GM04503 (cell line): ENCODE data around the gene ABCG2.
"Not testable (repeated sequence)": the region's sequence is repeated elsewhere in the genome, so short reads cannot be mapped to it uniquely, and the experiment has no call there.

Experiments used
- DNase-seq: peaks from one replicate; pipeline ENCODE4 v3.0.0-alpha.2; 2012; ENCODE audit warnings: low read depth

The ABCG2 gene

GRCh38 chr4:88166608-88167007, 8.2 kb upstream of the ABCG2 start:
- no peak for DNase-seq

- no peak for DNase-seq
Observed at GRCh38 chr4:88163336-88163735, 4.9 kb upstream of the ABCG2 start.

GRCh38 chr4:88162626-88163025, 4.2 kb upstream of the ABCG2 start:
- no peak for DNase-seq

- no peak for DNase-seq
Observed at GRCh38 chr4:88159229-88159725, 838 bp upstream of the ABCG2 start.

GRCh38 chr4:88158038-88158488, 376 bp downstream of the ABCG2 start:
- DNase-seq, result no peak

- not testable (repeated sequence) for DNase-seq
Observed at GRCh38 chr4:88152331-88152730, 6.1 kb downstream of the ABCG2 start.

GRCh38 chr4:88148560-88148959, 9.9 kb downstream of the ABCG2 start:
- DNase-seq, result no peak

- no peak for DNase-seq
Observed at GRCh38 chr4:88147799-88148217, 10.6 kb downstream of the ABCG2 start.

- no peak for DNase-seq
Observed at GRCh38 chr4:88146891-88147290, 11.5 kb downstream of the ABCG2 start.

GRCh38 chr4:88144866-88145300, 13.6 kb downstream of the ABCG2 start:
- DNase-seq, result no peak

GRCh38 chr4:88144048-88144447, 14.4 kb downstream of the ABCG2 start:
- DNase-seq, result no peak

- DNase-seq, result no peak
Observed at GRCh38 chr4:88143504-88143903, 14.9 kb downstream of the ABCG2 start.

- DNase-seq, result peak; percentile 91
Observed at GRCh38 chr4:88138561-88138960, 19.9 kb downstream of the ABCG2 start.

GRCh38 chr4:88137112-88137511, 21.3 kb downstream of the ABCG2 start:
- DNase-seq, result no peak

GRCh38 chr4:88136249-88136648, 22.2 kb downstream of the ABCG2 start:
- DNase-seq, result no peak

- no peak for DNase-seq
Observed at GRCh38 chr4:88135356-88135663, 23.1 kb downstream of the ABCG2 start.

GRCh38 chr4:88134536-88135355, 23.7 kb downstream of the ABCG2 start:
- no peak for DNase-seq

GRCh38 chr4:88134111-88134510, 24.3 kb downstream of the ABCG2 start:
- no peak for DNase-seq

GRCh38 chr4:88130544-88131305, 27.7 kb downstream of the ABCG2 start:
- DNase-seq, result no peak

- no peak for DNase-seq
Observed at GRCh38 chr4:88130003-88130402, 28.4 kb downstream of the ABCG2 start.

- not testable (repeated sequence) for DNase-seq
Observed at GRCh38 chr4:88122260-88122659, 36.2 kb downstream of the ABCG2 start.

- DNase-seq, result no peak
Observed at GRCh38 chr4:88119943-88120342, 38.5 kb downstream of the ABCG2 start.

- DNase-seq, result no peak
Observed at GRCh38 chr4:88115587-88115986, 42.9 kb downstream of the ABCG2 start.
